Measurements from ENCODE around the gene LDAF1.
A peak's percentile ranks its signal among the peaks of the same experiment; 100 is the strongest.

The LDAF1 gene

GRCh38 chr16:21197112-21197511 lies 38.6 kb downstream of the LDAF1 start:
- DNase-seq, result peak in 1 of 3 donors; percentile 13

GRCh38 chr16:21197621-21198020 lies 39.1 kb downstream of the LDAF1 start:
- no peak for DNase-seq

GRCh38 chr16:21199607-21200218 lies 41.2 kb downstream of the LDAF1 start:
- no peak for DNase-seq

- DNase-seq, result no peak
Observed at GRCh38 chr16:21203155-21203797, 44.8 kb downstream of the LDAF1 start.

GRCh38 chr16:21205303-21205702 lies 46.8 kb downstream of the LDAF1 start:
- no peak for DNase-seq

GRCh38 chr16:21206550-21206949 lies 48.1 kb downstream of the LDAF1 start:
- no peak for DNase-seq

GRCh38 chr16:21208446-21209230 lies 50.2 kb downstream of the LDAF1 start:
- DNase-seq, result no peak

- no peak for DNase-seq
Observed at GRCh38 chr16:21211486-21211885, 53.0 kb downstream of the LDAF1 start, which contains the start of gene ZP2. TSS of gene ZP2 (minus strand) at chr16:21211574. CDS start at chr16:21211547, 27 bp downstream.

GRCh38 chr16:21214086-21214485 lies 55.6 kb downstream of the LDAF1 start:
- DNase-seq, result no peak

- no peak for DNase-seq
Observed at GRCh38 chr16:21217121-21217520, 58.6 kb downstream of the LDAF1 start.

- DNase-seq, result no peak
Observed at GRCh38 chr16:21218153-21218552, 59.7 kb downstream of the LDAF1 start.

GRCh38 chr16:21219551-21219950 lies 61.1 kb downstream of the LDAF1 start:
- no peak for DNase-seq

GRCh38 chr16:21222495-21223337 lies 64.2 kb downstream of the LDAF1 start:
- no peak for DNase-seq

- DNase-seq, result no peak
Observed at GRCh38 chr16:21223787-21224186, 65.3 kb downstream of the LDAF1 start.

- peak in 1 of 3 donors; percentile 39 for DNase-seq
Observed at GRCh38 chr16:21224800-21225199, 66.3 kb downstream of the LDAF1 start.

GRCh38 chr16:21226749-21227148 lies 68.3 kb downstream of the LDAF1 start:
- DNase-seq, result no peak

- DNase-seq, result no peak
Observed at GRCh38 chr16:21227866-21228265, 69.4 kb downstream of the LDAF1 start.

GRCh38 chr16:21228361-21228872 lies 69.9 kb downstream of the LDAF1 start:
- no peak for DNase-seq

Measured in suppressor macrophage treated with lipopolysaccharide for 1 hour (primary cell).